ENCODE measurements around the gene DOK5.

DOK5 gene

GRCh38 chr20:54526801-54527200, 51.4 kb downstream of the DOK5 start:
- TF ChIP-seq CEBPB (IDR thresholded peaks at IDR 0.05) (no peak), TEAD4 (IDR thresholded peaks at IDR 0.05) (no peak), YY1 (IDR thresholded peaks at IDR 0.05; ENCODE audit: low read depth) (no peak), TAF1 (IDR thresholded peaks at IDR 0.05; ENCODE audit: low read depth) (no peak), RAD21 (IDR thresholded peaks at IDR 0.05; ENCODE audit: low read depth) (no peak), ZBTB7A (IDR thresholded peaks at IDR 0.05; ENCODE audit: low read depth) (no peak), MAX (IDR thresholded peaks at IDR 0.05) (no peak), REST (IDR thresholded peaks at IDR 0.05; ENCODE audit: low read depth) (no peak), TCF12 (IDR thresholded peaks at IDR 0.05; ENCODE audit: low read depth) (no peak), FOXM1 (IDR thresholded peaks at IDR 0.05; ENCODE audit: borderline replicate concordance, low read depth) (no peak)

GRCh38 chr20:54532573-54532972, 57.2 kb downstream of the DOK5 start:
- TF ChIP-seq RAD21 (IDR thresholded peaks at IDR 0.05; ENCODE audit: low read depth) = no peak
- TF ChIP-seq CEBPB (IDR thresholded peaks at IDR 0.05) = no peak
- no peak for TF ChIP-seq REST (IDR thresholded peaks at IDR 0.05; ENCODE audit: low read depth)
- no peak for TF ChIP-seq TEAD4 (IDR thresholded peaks at IDR 0.05)
- TF ChIP-seq USF1 (IDR thresholded peaks at IDR 0.05) = no peak
- no peak for TF ChIP-seq MAX (IDR thresholded peaks at IDR 0.05)
- TF ChIP-seq ZBTB7A (IDR thresholded peaks at IDR 0.05; ENCODE audit: low read depth) = no peak
- no peak for TF ChIP-seq CREB1 (IDR thresholded peaks at IDR 0.05; ENCODE audit: low read depth)
- TF ChIP-seq TAF1 (IDR thresholded peaks at IDR 0.05; ENCODE audit: low read depth) = no peak
- TF ChIP-seq FOXM1 (IDR thresholded peaks at IDR 0.05; ENCODE audit: borderline replicate concordance, low read depth) = no peak
- TF ChIP-seq EP300 (IDR thresholded peaks at IDR 0.05; ENCODE audit: borderline replicate concordance) = no peak
- TF ChIP-seq YY1 (IDR thresholded peaks at IDR 0.05; ENCODE audit: low read depth) = no peak
- TF ChIP-seq EGR1 (IDR thresholded peaks at IDR 0.05) = no peak

- no peak for TF ChIP-seq ZBTB7A (IDR thresholded peaks at IDR 0.05; ENCODE audit: low read depth)
- TF ChIP-seq REST (IDR thresholded peaks at IDR 0.05; ENCODE audit: low read depth) = no peak
- no peak for TF ChIP-seq YY1 (IDR thresholded peaks at IDR 0.05; ENCODE audit: low read depth)
- no peak for TF ChIP-seq TEAD4 (IDR thresholded peaks at IDR 0.05)
- TF ChIP-seq CREB1 (IDR thresholded peaks at IDR 0.05; ENCODE audit: low read depth) = no peak
- no peak for TF ChIP-seq EP300 (IDR thresholded peaks at IDR 0.05; ENCODE audit: borderline replicate concordance)
Measured at GRCh38 chr20:54534101-54534500, 58.7 kb downstream of the DOK5 start.

GRCh38 chr20:54535033-54535432, 59.6 kb downstream of the DOK5 start:
- no peak for TF ChIP-seq FOXM1 (IDR thresholded peaks at IDR 0.05; ENCODE audit: borderline replicate concordance, low read depth)

- TF ChIP-seq EP300 (IDR thresholded peaks at IDR 0.05; ENCODE audit: borderline replicate concordance) = no peak
- TF ChIP-seq YY1 (IDR thresholded peaks at IDR 0.05; ENCODE audit: low read depth) = no peak
- no peak for TF ChIP-seq REST (IDR thresholded peaks at IDR 0.05; ENCODE audit: low read depth)
- TF ChIP-seq EGR1 (IDR thresholded peaks at IDR 0.05) = no peak
- no peak for TF ChIP-seq RAD21 (IDR thresholded peaks at IDR 0.05; ENCODE audit: low read depth)
- no peak for TF ChIP-seq TEAD4 (IDR thresholded peaks at IDR 0.05)
- TF ChIP-seq TCF12 (IDR thresholded peaks at IDR 0.05; ENCODE audit: low read depth) = no peak
Measured at GRCh38 chr20:54535746-54536145, 60.4 kb downstream of the DOK5 start.
